ENCODE data around the gene GRB2.
"Not testable (repeated sequence)": the region's sequence is repeated elsewhere in the genome, so short reads cannot be mapped to it uniquely, and the experiment has no call there.

GRB2 gene

DNA sequence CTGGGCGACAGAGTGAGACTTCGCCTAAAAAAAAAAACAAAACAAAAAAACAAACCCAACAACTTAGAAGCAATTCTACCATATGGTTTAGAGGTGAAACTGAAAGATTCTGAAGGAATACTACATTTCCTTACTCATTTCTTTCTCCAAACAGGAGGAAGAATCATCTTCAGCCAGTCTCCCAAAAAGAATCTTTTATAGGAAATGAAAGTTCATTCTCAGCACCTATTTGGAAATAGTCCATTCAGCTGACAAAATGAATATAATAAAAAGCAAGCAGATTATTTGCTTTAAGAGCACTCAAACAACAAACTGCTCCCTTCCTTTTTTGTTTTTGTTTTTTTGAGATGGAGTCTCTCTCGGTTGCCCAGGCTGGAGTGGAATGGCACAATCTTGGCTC lies 17.7 kb downstream of the GRB2 start:
- no peak for DNase-seq (ENCODE audit: low spot score)
- in situ Hi-C loops (cut with MboI; ENCODE audit: low pct_unique_long_range_greater_than_20kb, low sequenced_read_pairs, unreplicated experiment), result no loop called here
- TF ChIP-seq CTCF (IDR thresholded peaks at IDR 0.05; ENCODE audit: extremely low read depth, insufficient read depth, missing control alignments), result no peak

- in situ Hi-C loops (cut with MboI; ENCODE audit: low pct_unique_long_range_greater_than_20kb, low sequenced_read_pairs, unreplicated experiment), result no loop called here
- no peak for TF ChIP-seq CTCF (IDR thresholded peaks at IDR 0.05; ENCODE audit: extremely low read depth, insufficient read depth, missing control alignments)
- DNase-seq (ENCODE audit: low spot score), result no peak
Observed at GRCh38 chr17:75386430-75386829, 19.0 kb downstream of the GRB2 start.

DNA sequence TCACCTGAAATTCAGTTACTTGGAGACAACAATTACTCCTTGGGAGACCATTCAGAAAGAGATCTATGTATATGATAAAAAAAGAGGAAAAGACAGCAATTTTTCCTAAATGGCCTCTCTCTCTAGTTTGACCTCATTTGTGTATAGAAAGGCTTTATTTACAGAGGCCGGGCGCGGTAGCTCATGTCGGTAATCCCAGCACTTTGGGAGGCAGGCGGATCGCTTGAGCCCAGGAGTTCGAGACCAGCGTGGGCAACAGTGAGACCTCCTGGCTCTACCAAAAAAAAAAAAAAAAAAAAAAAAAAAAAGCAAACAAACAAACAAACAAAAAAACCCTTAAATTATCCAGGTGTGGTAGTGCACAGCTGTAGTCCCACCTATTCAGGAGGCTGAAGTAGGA lies 20.7 kb downstream of the GRB2 start:
- DNase-seq (ENCODE audit: low spot score), result no peak
- no peak for TF ChIP-seq CTCF (IDR thresholded peaks at IDR 0.05; ENCODE audit: extremely low read depth, insufficient read depth, missing control alignments)
- in situ Hi-C loops (cut with MboI; ENCODE audit: low pct_unique_long_range_greater_than_20kb, low sequenced_read_pairs, unreplicated experiment), result no loop called here

- no peak for DNase-seq (ENCODE audit: low spot score)
- in situ Hi-C loops (cut with MboI; ENCODE audit: low pct_unique_long_range_greater_than_20kb, low sequenced_read_pairs, unreplicated experiment), result no loop called here
- TF ChIP-seq CTCF (IDR thresholded peaks at IDR 0.05; ENCODE audit: extremely low read depth, insufficient read depth, missing control alignments), result no peak
Observed at GRCh38 chr17:75383842-75384195, 21.7 kb downstream of the GRB2 start.

- in situ Hi-C loops (cut with MboI; ENCODE audit: low pct_unique_long_range_greater_than_20kb, low sequenced_read_pairs, unreplicated experiment), result no loop called here
- no peak for TF ChIP-seq CTCF (IDR thresholded peaks at IDR 0.05; ENCODE audit: extremely low read depth, insufficient read depth, missing control alignments)
- DNase-seq (ENCODE audit: low spot score), result no peak
Observed at GRCh38 chr17:75380750-75381149, 24.7 kb downstream of the GRB2 start.

- DNase-seq (ENCODE audit: low spot score), result no peak
- in situ Hi-C loops (cut with MboI; ENCODE audit: low pct_unique_long_range_greater_than_20kb, low sequenced_read_pairs, unreplicated experiment), result no loop called here
- no peak for TF ChIP-seq CTCF (IDR thresholded peaks at IDR 0.05; ENCODE audit: extremely low read depth, insufficient read depth, missing control alignments)
Observed at GRCh38 chr17:75380315-75380714, 25.2 kb downstream of the GRB2 start.

- DNase-seq (ENCODE audit: low spot score); in situ Hi-C loops (cut with MboI; ENCODE audit: low pct_unique_long_range_greater_than_20kb, low sequenced_read_pairs, unreplicated experiment): not testable (repeated sequence)
Observed at GRCh38 chr17:75379426-75379825, 26.1 kb downstream of the GRB2 start.
